ENCODE results near the gene CHRNA9.
"Not testable (repeated sequence)": the region's sequence is repeated elsewhere in the genome, so short reads cannot be mapped to it uniquely, and the experiment has no call there.

CHRNA9 gene

GRCh38 chr4:40334591-40335524, at the start of gene CHRNA9:
Gene CHRNA9 (plus strand): TSS chr4:40335333. CDS start chr4:40335468, 135 bp downstream.
- no peak for DNase-seq

GRCh38 chr4:40285692-40286091, 49.4 kb upstream of the CHRNA9 start:
- DNase-seq, result no peak

- no peak for DNase-seq
Measured at GRCh38 chr4:40288566-40288965, 46.6 kb upstream of the CHRNA9 start.

GRCh38 chr4:40289366-40290188, 45.6 kb upstream of the CHRNA9 start:
- no peak for DNase-seq

GRCh38 chr4:40290611-40291186, 44.4 kb upstream of the CHRNA9 start:
- DNase-seq, result not testable (repeated sequence)

GRCh38 chr4:40292313-40292759, 42.8 kb upstream of the CHRNA9 start:
- DNase-seq, result no peak

- DNase-seq, result no peak
Measured at GRCh38 chr4:40294339-40294738, 40.8 kb upstream of the CHRNA9 start.

GRCh38 chr4:40295030-40295429, 40.1 kb upstream of the CHRNA9 start:
- DNase-seq, result not testable (repeated sequence)

- DNase-seq, result no peak
Measured at GRCh38 chr4:40295572-40295971, 39.6 kb upstream of the CHRNA9 start.

- DNase-seq, result no peak
Measured at GRCh38 chr4:40299126-40299525, 36.0 kb upstream of the CHRNA9 start.

GRCh38 chr4:40299811-40300292, 35.3 kb upstream of the CHRNA9 start:
- no peak for DNase-seq

GRCh38 chr4:40300371-40301162, 34.6 kb upstream of the CHRNA9 start:
- no peak for DNase-seq

GRCh38 chr4:40301603-40302002, 33.5 kb upstream of the CHRNA9 start:
- DNase-seq, result no peak

- DNase-seq, result no peak
Measured at GRCh38 chr4:40303751-40304150, 31.4 kb upstream of the CHRNA9 start.

- DNase-seq, result no peak
Measured at GRCh38 chr4:40305328-40306170, 29.6 kb upstream of the CHRNA9 start.

GRCh38 chr4:40306226-40306625, 28.9 kb upstream of the CHRNA9 start:
- no peak for DNase-seq

GRCh38 chr4:40306976-40307375, 28.2 kb upstream of the CHRNA9 start:
- DNase-seq, result no peak

- no peak for DNase-seq
Measured at GRCh38 chr4:40307627-40308497, 27.3 kb upstream of the CHRNA9 start.

GRCh38 chr4:40308528-40309122, 26.5 kb upstream of the CHRNA9 start:
- DNase-seq, result no peak

GRCh38 chr4:40309250-40309774, 25.8 kb upstream of the CHRNA9 start:
- DNase-seq, result no peak
